NCI-H2196 treated with DMSO at 0.1 percent for 48 hours (cell line): ENCODE results near the gene USH2A.

Experiments
- DNase-seq: peaks from one replicate; lab custom pipeline; 2025; ENCODE audit not compliant: unreplicated experiment; lab: John Stamatoyannopoulos, UW

Gene USH2A

DNA sequence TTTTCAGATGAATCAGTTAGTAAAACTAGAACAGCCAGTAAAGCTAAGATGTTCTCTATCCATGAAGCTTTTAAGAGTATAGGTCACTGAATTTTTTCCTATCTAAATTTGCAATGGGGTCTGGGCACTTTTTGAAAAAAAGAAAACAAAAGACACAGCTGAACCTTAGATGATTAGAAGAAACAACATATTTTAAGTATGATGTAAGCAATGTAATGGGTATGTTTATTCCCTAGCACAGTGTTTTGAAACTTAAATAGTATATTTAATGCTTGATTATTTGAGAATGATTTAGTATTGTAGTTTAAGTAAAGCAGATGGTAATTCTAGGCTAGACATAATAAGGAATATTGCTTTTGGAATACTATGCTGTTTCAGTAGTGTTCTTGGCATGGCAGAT, 819.9 kb downstream of the USH2A start:
- no peak for DNase-seq

DNA sequence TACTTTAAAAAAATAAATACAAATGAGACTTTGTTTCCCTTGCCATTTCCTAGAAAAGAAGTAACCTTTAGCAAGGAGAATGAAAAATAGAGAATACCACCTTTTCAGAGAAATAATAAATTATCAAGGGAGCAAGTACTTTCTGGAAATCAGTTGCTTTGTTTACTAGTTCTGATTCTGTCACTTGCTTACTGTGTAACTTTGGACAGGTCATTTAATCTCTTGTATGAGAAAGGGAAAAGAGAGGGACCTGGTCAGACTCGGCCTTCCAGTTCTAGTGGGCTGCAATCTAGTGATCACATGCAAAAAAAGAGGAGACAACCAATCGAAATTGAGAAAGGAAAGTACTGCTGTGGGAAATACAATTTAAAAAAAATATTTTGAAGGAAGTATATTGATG, 822.0 kb downstream of the USH2A start:
- no peak for DNase-seq

DNA sequence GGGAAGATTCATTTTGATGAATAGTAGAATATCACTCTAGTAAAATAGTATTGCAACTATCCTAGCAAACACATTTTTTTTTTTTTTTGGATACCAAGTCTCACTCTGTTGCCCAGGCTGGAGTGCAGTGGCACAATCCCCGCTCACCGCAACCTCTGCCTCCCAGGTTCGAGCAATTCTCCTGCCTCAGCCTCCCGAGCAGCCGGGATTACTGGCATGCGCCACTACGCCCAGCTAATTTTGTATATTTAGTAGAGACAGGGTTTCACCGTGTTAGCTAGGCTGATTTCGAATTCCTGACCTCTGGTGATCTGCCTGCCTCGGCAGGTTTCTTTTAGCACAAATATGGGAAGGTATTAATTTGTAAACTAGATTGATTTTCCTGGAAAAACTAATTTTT, 822.4 kb downstream of the USH2A start:
- DNase-seq = no peak

DNA sequence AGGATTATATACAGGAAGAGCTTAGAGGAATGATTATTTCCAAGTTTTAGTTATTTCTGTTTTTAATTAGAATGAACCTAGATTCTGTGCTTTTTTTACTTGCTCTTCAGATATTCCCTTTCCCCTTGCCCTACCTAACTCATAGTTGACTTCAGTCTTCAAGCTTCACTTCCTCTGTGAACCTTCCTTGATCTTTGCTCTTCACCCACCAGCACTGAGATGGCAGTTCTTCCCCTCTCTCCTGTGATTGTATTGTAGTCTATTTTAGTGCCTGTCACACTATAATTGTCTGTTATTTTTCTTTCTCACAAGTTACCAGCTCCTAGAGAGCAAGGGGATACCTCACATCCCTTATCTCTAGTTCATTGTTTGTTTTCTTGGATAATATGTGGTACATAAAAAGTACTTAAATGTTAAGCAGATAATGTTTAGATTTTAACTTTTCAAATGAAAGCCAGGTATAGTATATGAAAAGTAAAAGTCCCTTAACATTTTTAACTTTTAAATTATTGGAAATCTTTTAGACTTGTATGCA, 822.9 kb downstream of the USH2A start:
- DNase-seq = no peak

DNA sequence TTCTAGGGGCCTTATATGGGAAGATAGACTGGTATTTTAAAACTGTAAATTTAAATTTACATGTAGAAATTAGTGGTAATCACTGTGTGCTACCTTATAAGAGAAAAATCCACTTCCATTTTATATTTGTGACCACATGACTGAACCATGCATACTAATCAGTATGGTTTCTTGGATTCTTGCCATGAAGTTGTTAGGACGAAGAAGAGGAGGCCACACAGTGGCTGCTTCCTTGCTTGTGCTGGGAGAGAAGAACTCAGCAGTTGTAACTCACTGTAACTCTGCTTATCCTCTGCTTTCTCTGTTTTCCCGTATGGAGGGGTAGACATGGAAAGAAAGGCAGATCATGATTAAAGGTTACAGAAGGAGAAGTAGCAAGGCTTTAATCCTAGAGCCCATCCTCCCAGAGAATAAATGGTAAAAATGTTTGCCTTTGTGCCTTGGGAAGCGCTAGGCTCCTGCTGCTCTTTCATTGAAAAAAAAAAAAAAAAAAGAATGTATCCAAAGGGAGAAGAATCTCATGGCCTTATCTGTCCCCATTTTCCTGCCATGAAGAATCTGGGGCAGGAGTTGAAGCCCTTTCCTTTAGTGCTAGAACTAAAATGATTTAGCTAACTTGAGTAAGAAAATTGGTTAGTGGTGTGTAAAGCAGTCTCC, 823.7 kb downstream of the USH2A start:
- no peak for DNase-seq

DNA sequence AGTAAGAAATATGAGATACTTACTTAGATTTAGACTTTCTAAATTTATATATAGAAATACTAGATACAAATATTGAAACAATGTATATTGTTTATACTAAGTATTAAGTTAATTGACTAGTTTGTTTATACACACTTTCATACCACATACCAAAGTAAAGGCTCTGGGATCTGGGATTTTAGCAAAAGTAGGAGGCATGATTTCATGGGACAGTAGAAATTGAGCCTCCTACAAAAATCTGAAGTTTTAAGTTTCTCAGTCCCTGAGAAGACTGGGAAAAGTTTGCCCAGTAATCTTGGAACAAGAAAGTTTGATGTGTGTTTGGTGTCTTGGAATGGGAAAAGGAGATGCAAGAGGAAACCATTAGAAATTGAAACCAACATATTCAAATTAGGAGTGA, 825.3 kb downstream of the USH2A start:
- no peak for DNase-seq

DNA sequence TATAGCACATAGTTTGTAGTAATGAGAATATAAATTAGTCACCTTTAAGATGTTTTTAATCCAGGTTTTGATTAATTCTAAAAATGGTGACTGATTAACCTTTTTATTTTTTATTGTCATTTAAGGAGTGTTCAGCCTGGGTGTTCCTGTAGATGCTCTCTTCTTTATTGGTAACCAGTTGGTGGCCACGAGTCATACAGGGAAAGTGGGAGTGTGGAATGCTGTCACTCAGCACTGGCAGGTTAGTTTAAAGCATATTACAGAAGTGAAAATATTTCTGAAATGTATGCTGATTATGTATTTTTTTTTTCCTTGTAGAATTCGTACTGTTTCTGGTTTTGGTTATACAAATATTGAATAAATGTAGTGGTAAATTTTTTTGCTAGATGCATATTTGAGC, 828.0 kb downstream of the USH2A start:
- no peak for DNase-seq

DNA sequence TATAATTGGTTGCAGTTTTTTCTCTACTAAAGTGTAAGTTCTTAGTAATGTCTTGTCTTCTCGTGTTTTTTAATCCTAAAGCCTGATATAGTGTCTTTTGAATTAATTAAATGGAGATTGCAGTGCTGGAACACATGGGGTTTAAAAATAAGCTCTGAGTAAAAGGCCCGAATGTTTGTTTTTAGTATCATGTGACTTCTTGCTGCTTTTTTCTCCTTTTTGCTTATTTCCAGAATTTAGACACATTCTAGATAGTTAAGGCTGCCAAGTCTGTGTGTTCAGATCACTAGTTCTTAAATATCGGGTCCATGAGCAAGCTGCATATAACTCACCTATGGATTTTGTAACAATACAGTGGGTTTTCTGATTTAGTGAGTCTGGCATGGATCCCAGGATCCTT, 828.6 kb downstream of the USH2A start:
- DNase-seq = no peak

DNA sequence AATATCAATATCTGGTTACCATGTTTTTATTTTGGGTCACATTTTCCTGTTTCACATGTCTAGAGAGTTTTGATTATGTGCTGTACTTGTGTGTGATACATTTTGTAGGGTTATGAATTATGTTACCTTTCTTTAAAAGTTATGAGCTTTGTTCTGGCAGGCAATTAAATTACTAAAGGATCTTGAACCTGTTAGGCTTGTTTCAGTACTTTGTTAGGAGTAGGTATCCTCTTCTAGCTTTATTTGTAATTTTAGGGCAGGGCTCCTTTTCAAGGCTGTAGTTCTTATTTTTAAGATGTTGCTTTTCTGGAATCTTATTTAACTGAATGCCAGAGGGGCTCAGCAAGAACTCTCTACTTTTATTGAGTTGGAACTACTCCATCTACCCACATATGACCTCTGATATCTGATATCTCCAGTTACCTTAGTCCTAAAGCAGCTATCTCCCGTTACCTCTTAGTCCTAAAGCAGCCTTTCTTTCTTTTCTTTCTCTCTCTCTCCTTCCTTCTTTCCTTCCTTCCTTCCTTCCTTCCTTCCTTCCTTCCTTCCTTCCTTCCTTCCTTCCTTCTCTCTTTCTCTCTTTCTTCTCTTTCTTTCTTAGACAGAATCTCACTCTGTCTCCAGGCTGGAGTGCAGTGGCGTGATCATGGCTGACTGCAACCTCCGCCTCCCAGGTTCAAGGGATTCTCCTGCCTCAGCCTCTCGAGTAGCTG, 832.3 kb downstream of the USH2A start:
- DNase-seq = no peak

DNA sequence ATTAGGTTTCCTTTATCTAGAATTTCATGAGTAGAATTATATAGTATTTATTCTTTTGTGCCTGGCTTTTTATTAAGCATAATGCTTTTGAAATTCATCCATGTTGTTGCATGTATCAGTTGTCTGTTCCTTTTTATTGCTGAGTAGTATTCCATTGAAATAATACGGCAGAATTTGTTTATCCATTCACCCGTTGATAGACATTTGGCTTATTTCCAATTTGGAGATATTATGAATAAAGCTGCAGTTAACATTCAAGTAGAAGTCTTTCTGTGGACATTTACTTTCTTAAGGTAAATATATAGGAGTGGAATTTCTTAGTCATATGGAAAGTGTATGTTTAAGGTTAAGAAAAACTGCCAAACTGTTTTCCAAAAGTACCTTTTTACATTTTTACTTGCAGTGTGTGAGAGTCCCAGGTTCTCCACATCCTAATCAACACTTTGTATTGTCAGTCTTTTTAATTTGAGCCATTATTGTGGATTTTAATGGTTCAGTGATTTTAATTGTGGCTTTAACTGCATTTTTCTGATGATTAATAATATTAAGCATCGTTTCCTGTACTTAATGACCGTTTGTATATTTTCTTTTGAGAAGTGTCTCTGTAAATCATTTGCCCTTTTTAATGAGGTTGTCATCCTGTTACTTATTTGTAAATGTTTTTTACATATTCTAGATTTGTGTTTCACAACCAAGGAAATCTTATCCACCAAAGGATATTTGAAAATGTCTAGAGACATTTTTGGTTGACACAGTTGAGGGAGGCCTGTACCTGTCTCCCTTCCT, 833.4 kb downstream of the USH2A start:
- DNase-seq = no peak

DNA sequence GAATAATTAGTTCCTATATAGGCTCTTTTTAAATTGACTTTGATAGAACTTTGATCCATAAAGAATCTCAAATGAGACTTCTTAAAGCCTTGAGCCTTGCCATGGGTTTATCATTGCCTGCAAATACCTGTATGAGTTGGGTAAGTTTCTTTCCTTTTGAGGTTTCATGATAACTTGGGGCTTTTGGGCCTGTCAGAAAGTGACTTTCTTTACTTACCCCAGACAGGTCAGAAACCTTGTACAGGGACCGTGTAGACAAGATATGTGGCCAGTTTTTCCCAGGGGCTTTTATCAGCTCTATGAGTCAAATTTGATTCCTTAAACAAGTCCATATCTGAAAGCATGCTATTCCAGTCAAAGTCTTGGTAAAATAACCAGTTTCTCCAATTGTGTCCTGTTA, 838.9 kb downstream of the USH2A start:
- DNase-seq = no peak

DNA sequence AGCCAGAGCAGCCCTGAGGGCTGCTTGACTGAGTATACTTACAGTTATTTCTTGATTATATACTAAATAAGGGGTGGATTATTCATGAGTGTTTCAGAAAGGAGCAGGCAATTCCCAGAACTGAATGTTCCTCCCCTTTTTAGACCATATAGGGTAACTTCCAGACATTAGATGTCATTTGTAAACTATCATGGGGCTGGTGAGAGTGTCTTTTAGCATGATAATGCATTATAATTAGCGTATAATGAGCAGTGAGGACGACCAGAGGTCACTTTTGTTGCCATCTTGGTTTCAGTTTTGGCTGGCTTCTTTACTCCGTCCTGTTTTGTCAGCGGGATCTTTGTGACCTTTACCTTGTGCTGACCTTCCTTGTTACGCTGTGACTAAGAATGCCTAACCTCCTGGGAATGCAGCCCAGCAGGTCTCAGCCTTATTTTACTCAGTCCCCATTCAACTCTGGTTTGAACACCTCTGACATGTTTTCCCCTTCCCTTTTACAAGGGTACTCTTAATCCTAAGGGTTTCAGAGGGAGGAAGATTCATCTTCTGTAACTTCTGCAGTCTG, 840.0 kb downstream of the USH2A start:
- DNase-seq = no peak

DNA sequence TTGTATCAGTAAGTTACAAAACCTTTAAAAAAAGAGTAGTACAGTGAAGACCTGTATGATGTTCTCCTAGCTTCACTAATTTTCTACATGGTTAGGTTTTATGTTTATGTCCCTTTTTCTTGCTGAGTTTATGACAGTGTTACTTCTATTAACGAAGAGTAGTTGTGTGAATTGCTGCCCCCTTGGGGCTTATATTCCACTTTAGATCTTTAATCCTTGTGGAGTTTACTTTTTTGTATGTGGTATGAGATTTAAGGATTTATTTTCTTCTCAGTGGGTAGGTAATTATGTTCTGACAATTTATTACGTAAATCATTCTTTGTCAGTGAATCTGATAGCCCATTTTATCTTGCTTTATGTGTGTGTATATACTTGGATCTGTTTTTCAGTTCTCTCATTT, 841.4 kb downstream of the USH2A start:
- DNase-seq = no peak
